NOMO-1 treated with DMSO at 0.1 percent for 48 hours (cell line): ENCODE measurements around the gene CASKIN1.
A peak's percentile ranks its signal among the peaks of the same experiment; 100 is the strongest.
"Not testable (repeated sequence)": the region's sequence is repeated elsewhere in the genome, so short reads cannot be mapped to it uniquely, and the experiment has no call there.

Experiments
- DNase-seq: peaks from one replicate; lab custom pipeline; 2025; ENCODE audit not compliant: unreplicated experiment; lab: John Stamatoyannopoulos, UW

CASKIN1 gene

GRCh38 chr16:2210009-2210332 is 13.6 kb upstream of the CASKIN1 start:
- DNase-seq, result no peak

DNA sequence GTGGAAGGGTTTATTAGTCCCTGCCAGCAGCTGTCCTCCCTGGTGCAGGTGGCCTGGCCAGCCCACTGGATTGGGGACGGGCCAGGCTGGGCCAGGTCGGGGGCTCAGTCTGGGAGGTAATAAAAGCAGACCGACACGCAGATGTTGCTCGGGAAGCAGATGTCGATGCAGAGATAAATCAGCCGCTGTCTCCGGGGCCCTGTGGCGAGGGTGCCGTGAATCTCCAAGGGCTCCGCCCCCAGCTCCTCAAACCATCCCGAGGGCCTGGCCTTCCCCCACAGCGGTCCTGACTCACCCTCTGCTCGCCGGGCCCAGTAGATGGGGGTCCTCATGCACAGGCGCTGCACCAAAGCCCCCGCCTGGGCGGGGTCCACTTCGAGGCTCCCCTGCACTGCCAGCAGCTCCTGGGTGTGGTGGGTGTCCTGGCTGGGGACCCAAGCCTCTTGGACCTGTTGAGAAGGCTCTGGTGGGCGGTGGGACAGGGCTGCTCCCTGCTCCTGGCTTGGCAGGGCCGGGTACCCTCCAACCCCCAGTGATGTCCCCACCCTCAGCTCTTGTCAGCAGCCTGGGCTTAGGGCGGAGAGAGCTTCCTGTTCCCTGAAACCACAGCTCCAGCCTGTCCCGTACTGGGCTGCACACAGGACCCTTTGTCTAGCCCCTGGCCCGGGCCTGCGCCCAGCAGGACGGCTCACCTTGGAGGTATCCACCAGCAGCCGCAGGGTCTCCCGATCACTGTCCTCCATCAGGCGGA is 13.0 kb upstream of the CASKIN1 start:
- no peak for DNase-seq

DNA sequence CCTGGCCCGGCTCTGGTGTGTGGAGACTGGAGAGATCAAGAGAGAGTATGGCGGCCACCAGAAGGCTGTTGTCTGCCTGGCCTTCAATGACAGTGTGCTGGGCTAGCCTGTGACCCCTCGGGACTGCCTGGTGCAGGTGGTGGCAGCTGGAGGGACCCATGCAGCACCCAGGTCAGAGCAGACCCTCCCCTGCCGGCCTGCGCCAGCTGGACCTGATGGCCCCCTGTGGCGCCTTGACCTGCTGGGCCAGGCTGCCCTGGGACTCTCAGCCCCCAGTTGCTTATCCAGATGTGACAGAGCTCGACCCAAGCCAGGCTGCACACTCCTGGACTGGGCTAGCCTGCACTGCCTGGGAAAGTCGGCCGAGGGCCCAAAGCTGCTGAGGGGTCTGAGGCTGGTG is 12.4 kb upstream of the CASKIN1 start:
- no peak for DNase-seq

GRCh38 chr16:2208308-2208707 is 11.9 kb upstream of the CASKIN1 start:
- DNase-seq, result no peak

DNA sequence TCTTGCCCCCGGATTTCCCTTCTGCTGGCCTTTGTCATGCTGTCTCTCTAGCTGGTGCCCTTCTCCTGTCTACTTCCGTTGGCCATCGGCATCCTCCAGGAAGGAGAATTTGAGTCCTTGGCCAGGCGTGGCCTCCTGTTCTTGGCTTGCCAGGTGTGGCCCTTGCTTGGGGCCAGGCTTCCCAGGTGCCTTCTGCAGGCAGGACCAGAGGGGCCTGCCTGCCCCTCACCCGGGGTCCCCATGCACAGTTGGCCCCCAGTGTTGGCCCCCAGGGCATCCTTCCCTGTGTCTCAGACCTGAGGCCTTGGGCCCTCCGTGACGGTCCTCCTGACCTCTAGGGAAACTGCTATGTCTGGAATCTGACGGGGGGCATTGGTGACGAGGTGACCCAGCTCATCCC is 11.5 kb upstream of the CASKIN1 start:
- DNase-seq, result no peak

GRCh38 chr16:2206780-2207433 is 10.5 kb upstream of the CASKIN1 start:
- DNase-seq, result no peak

- no peak for DNase-seq
These were observed 10.0 kb upstream of the CASKIN1 start for GRCh38 chr16:2206420-2206779.

DNA sequence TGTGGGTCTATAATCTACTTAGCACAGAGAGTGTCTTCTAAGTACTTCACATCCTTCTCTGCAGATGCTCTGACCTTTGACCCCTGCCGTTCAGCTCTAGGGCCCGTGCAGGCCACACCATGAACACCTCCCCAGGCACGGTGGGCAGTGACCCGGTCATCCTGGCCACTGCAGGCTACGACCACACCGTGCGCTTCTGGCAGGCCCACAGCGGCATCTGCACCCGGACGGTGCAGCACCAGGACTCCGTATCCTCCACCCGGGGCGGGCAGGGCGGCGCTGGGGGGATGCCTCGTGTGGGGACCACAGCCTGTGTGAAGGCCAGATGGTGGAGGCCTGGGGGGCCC is 9.5 kb upstream of the CASKIN1 start:
- DNase-seq, result no peak

GRCh38 chr16:2205104-2205966 is 8.9 kb upstream of the CASKIN1 start, which contains the start of gene MLST8:
Gene MLST8, plus strand, starts transcription at chr16:2205454. Its CDS starts 632 bp downstream, at chr16:2206086.
- peak; percentile 77 for DNase-seq

- no peak for DNase-seq
These were observed 8.2 kb upstream of the CASKIN1 start for GRCh38 chr16:2204416-2205103.

DNA sequence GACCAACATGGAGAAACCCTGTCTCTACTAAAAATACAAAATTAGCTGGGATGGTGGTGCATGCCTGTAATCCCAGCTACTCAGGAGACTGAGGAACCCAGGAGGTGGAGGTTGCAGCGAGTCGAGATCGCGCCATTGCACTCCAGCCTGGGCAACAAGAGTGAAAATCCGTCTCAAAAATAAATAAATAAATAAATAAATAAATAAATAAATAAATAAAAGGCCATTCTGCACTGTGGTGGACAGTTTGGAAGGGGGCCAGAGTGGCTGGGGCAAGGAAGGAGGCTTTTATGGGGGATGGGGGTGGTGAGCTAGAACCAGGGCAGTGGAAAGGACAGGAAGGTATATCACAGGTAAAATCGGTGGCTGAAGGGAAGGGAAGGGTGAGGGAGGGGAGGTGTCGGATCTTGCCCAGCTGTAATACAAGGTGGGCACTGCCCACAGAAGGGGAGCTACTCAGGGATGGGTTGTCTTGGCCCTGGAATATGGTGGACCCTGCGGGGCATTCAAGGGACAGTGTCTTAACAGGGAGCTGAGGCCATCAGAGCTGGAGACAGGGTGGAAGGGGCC is 6.8 kb upstream of the CASKIN1 start:
- DNase-seq, result not testable (repeated sequence)

GRCh38 chr16:2200313-2200712 is 3.9 kb upstream of the CASKIN1 start:
- DNase-seq, result no peak

- DNase-seq, result no peak
These were observed 3.3 kb upstream of the CASKIN1 start for GRCh38 chr16:2199621-2200139.

GRCh38 chr16:2199095-2199494 is 2.7 kb upstream of the CASKIN1 start:
- no peak for DNase-seq

DNA sequence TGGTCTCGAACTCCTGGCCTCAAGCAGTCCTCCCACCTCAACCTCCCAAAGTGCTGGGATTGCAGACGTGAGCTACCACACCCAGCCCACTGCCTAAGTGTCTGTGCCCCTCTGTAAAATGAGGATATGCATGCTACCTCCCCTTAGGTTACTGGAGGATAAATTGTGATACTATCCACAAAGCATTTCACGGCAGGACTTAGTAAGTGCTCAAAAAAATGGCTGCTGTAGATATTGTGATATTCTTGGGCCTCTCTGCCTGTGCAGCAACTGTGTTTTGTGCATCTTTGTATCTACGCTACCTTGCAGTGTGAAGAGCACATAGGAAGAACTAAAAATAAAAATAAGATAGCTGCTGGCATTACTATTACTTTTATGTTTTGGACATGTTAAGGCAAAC is 1.9 kb upstream of the CASKIN1 start:
- no peak for DNase-seq

DNA sequence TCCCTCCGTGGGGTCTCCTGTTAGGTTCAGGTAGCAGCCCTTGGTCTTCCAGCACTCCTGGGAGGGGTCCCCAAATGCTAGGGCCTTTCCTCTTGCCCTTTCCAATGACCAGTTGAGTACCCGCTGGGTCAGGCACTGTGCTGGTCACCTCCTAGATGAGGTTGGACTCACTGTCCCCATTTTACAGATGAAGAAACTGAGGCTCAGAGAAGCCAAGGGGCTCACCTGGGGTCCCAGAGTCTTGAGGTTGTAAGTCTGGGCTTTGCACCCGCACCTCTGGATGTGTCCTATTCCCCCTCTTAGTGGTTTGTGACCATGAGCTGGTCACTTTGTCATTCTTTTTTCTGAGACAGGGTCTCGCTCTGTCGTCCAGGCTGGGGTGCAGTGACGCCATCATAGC is 1.4 kb upstream of the CASKIN1 start:
- DNase-seq, result no peak

DNA sequence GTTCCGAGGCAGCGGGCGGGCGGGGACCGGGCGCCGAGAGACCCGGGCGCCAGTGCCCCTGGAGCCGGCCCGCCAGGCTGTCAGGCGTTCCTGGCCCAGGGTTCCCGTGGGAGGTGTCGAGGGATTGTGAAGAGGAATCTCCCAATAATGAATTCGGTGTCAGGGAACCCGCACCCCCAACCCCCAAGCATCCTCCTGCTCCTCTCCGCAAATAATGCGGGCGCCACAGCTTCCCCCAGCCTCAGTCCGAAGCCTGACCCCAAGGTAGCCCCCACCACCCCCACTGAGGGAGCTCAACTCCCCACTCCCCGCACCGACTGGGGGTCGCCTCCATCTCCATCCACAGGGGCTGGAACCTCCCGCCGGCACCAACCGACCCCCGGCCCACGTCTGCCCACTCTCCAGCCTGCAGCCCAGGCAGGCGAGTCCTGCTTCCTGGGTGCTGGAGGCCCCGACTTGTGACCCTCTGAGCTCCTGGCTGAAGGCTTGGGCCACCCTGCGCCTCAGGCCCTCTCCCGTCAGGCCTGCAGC is 641 bp upstream of the CASKIN1 start:
- no peak for DNase-seq

DNA sequence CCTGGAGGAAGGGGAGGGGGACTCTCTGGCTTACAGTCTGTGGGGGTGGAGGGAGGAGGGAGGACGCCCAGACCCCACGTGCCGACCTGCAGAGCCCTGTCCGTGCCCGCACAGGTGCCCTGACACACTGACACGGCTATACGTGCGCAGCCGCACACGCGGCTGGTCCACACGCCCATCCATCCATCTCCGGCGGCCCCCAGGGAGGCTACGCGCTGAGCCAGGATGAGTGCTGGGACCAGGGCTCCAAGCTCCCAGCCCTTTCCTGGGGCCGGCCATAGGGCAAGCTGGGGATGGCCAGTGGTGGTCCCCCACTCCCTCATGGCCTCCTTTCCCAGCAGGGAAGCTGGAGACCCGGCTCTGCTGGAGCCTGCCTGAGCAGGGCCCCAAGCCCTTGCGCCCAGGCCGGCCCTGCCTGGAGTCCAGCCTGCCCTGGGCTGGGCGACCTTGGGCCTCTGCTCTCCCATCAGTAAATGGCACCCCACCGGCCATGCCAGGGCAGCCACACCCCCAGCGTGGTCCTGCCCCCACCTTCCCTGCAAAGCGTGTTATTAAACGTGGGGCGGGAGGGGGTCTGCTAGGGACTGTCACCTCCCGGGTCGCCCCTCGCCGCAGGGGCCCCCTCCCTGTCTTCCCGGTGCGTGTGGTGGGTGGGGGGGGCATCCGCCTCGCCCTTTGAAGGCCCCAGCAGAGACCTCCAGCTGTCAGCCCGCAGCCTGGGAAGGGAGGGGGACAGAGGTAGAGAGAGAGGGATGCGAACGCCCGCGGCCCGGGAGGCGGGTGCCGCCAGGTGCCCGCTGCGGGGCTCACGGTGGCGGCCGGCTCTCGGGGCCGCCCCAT is 863 bp downstream of the CASKIN1 start:
- no peak for DNase-seq

GRCh38 chr16:2194852-2195321 is 1.5 kb downstream of the CASKIN1 start:
- DNase-seq, result peak; percentile 67
